ENCODE results near the gene NECTIN2.

DNA sequence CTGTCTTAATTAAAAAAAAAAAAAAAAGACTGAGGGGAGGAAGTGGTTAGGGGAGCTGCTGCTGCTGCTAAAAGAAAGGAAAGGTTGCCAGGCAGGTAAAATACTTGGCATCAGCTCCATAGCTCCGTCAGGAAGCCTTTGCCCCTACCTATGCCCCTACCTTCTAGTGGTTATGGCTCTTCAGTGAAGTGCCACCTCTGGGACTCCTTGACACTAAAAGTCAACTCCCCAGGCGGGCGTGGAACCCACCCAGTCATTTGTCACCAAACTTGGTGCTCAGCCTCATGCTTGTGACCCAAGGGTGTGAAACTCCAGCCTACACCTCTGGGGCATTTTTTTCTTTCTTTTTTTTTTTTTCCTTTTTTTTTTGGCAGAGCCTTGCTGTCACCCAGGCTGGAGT is 4.9 kb upstream of the NECTIN2 start:
- TF ChIP-seq POLR2A (IDR thresholded peaks at IDR 0.05) (no peak), CTCF (IDR thresholded peaks at IDR 0.05) (no peak), POLR2AphosphoS5 (IDR thresholded peaks at IDR 0.05) (no peak)

Measured in suprapubic skin (tissue), 4 donors.